IPS-18c (cell line): ENCODE data around the gene ABCC2.

ENCODE experiments used
- H3K4me3 ChIP-seq: 2 replicates; pipeline ENCODE4 v1.7.0; 2013; ENCODE audit warnings: low read depth, mild to moderate bottlenecking, low read length, moderate library complexity; ENCODE audit not compliant: insufficient read depth
- H3K9me3 ChIP-seq: one replicate; pipeline ENCODE4 v1.6.1; 2013; ENCODE audit warnings: mild to moderate bottlenecking, low read length, moderate library complexity; ENCODE audit not compliant: control insufficient read depth, insufficient read depth

ABCC2 gene

GRCh38 chr10:99895867-99896266 is 113.4 kb downstream of the ABCC2 start:
- Histone ChIP-seq H3K9me3 (peaks cover 2% of the 10 kb centered on the region), H3K4me3 (no peak overlapping the region)
